Neural crest cell (in vitro differentiated cells): Measurements from ENCODE around the gene HOXB9. TPM values are rescaled to one million over a fixed set of nuclear protein-coding genes. Genes with fewer than 3 reads are reported as not detected.

Source experiments
- DNase-seq: peaks from one replicate; pipeline ENCODE4 v3.0.0; 2021; ENCODE audit warnings: low read depth, mixed read lengths, low spot score
- H3K27ac Mint-ChIP-seq: one replicate; pipeline ENCODE4 v1.8.0; 2021; ENCODE audit warnings: mild to moderate bottlenecking, mixed read lengths; ENCODE audit not compliant: unreplicated experiment
- H3K27me3 Mint-ChIP-seq: 2 replicates; pipeline ENCODE4 v1.8.0; 2021; ENCODE audit warnings: low read depth, mild to moderate bottlenecking, mixed read lengths
- H3K36me3 Mint-ChIP-seq: 2 replicates; pipeline ENCODE4 v1.8.0; 2021; ENCODE audit warnings: low read depth, mild to moderate bottlenecking, mixed read lengths
- H3K4me1 Mint-ChIP-seq: 2 replicates; pipeline ENCODE4 v1.8.0; 2021; ENCODE audit warnings: mixed read lengths
- H3K4me3 Mint-ChIP-seq: one replicate; pipeline ENCODE4 v1.8.0; 2021; ENCODE audit warnings: mild to moderate bottlenecking, mixed read lengths
- H3K9me3 Mint-ChIP-seq: 2 replicates; pipeline ENCODE4 v1.8.0; 2021; ENCODE audit warnings: mixed read lengths
- CTCF ChIP-seq: fragments of 200-600 bp; sonication (generic); conservative IDR thresholded peaks from 2 replicates; pipeline ENCODE4 v1.5.0; 2021; ENCODE audit warnings: antibody characterized with exemption, mild to moderate bottlenecking
- total RNA-seq: library from RNA; stranded (reverse); gene quantifications from 2 replicates; pipeline ENCODE4 v1.2.1, GENCODE V29; 2021

Gene HOXB9
- total RNA-seq, 1 donor from 2014 or later = 89.8 TPM

GRCh38 chr17:48644910-48645557 lies 18.9 kb upstream of the HOXB9 start:
- Mint-ChIP-seq H3K9me3 (no peaks in the 10 kb centered on the region), H3K36me3 (no peaks in the 10 kb centered on the region), H3K27ac (no peak overlapping the region), H3K4me3 (peak overlapping the region; percentile 8), H3K27me3 (peaks cover 99% of the 10 kb centered on the region), H3K4me1 (no peaks in the 10 kb centered on the region)
- DNase-seq = no peak
- TF ChIP-seq CTCF = no peak

GRCh38 chr17:48644159-48644558 lies 18.0 kb upstream of the HOXB9 start:
- H3K36me3 Mint-ChIP-seq = no peaks in the 10 kb centered on the region
- peaks cover 99% of the 10 kb centered on the region for H3K27me3 Mint-ChIP-seq
- no peak for DNase-seq
- H3K4me1 Mint-ChIP-seq = no peaks in the 10 kb centered on the region
- no peaks in the 10 kb centered on the region for H3K9me3 Mint-ChIP-seq
- H3K27ac Mint-ChIP-seq = no peak overlapping the region
- no peak overlapping the region for H3K4me3 Mint-ChIP-seq
- no peak for TF ChIP-seq CTCF

GRCh38 chr17:48643697-48644012 lies 17.5 kb upstream of the HOXB9 start:
- no peak for TF ChIP-seq CTCF
- no peak overlapping the region for H3K27ac Mint-ChIP-seq
- peaks cover 99% of the 10 kb centered on the region for H3K27me3 Mint-ChIP-seq
- H3K9me3 Mint-ChIP-seq = no peaks in the 10 kb centered on the region
- H3K36me3 Mint-ChIP-seq = no peaks in the 10 kb centered on the region
- DNase-seq = no peak
- H3K4me1 Mint-ChIP-seq = no peaks in the 10 kb centered on the region
- H3K4me3 Mint-ChIP-seq = no peak overlapping the region

GRCh38 chr17:48642843-48643696 lies 16.9 kb upstream of the HOXB9 start:
- no peaks in the 10 kb centered on the region for H3K9me3 Mint-ChIP-seq
- no peak for DNase-seq
- H3K27me3 Mint-ChIP-seq = peaks cover 99% of the 10 kb centered on the region
- H3K27ac Mint-ChIP-seq = no peak overlapping the region
- H3K4me1 Mint-ChIP-seq = no peaks in the 10 kb centered on the region
- H3K36me3 Mint-ChIP-seq = no peaks in the 10 kb centered on the region
- TF ChIP-seq CTCF = no peak
- H3K4me3 Mint-ChIP-seq = no peak overlapping the region

- no peak overlapping the region for H3K27ac Mint-ChIP-seq
- H3K4me3 Mint-ChIP-seq = peak overlapping the region; percentile 32
- peaks cover 99% of the 10 kb centered on the region for H3K27me3 Mint-ChIP-seq
- DNase-seq = no peak
- H3K9me3 Mint-ChIP-seq = no peaks in the 10 kb centered on the region
- no peaks in the 10 kb centered on the region for H3K4me1 Mint-ChIP-seq
- H3K36me3 Mint-ChIP-seq = no peaks in the 10 kb centered on the region
- TF ChIP-seq CTCF = peak; percentile 19
Observed at GRCh38 chr17:48642059-48642842, 16.1 kb upstream of the HOXB9 start.
